ENCODE data around the gene PLCB1. TPM values are rescaled to one million over a fixed set of nuclear protein-coding genes. Genes with fewer than 3 reads are reported as not detected.

Gene PLCB1
- total and polyA plus RNA-seq, 2 experiments from 2014 or later = 14.9 to 20.7 TPM

DNA sequence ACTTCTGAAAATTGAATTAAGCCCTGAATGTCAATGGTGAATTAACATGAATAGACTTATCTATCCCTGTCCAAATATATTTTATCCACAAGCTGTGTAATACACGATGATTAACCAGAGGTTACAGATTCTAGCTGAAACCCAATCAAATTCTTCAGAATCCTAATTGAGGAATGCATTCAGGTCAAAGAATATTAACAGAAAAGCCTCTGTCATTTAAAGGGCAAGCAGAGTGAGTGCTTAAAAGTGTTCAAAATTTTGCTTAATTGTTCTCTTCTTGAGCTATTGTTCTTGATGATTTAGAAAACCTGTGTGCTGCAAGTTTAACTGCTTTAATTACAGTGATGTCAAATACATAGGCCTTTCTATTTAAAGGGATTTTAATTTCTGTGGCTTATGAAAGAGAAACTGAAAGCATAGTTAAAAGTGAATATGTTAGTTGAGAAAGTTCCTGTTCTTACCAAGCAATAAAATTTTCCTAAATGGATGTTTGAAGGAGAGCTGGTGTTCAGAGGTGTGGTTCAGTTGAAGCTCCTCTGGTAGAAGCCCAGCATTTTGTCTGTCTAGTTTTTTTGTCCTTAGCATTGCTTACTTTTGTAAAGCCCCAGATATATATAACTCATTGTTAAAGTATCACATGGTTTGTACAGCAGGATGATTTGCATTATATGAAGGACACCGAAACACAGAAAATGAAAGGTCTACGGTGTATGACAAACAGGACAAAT lies 470.5 kb downstream of the PLCB1 start (continued):
- TF ChIP-seq, protein P1, sequence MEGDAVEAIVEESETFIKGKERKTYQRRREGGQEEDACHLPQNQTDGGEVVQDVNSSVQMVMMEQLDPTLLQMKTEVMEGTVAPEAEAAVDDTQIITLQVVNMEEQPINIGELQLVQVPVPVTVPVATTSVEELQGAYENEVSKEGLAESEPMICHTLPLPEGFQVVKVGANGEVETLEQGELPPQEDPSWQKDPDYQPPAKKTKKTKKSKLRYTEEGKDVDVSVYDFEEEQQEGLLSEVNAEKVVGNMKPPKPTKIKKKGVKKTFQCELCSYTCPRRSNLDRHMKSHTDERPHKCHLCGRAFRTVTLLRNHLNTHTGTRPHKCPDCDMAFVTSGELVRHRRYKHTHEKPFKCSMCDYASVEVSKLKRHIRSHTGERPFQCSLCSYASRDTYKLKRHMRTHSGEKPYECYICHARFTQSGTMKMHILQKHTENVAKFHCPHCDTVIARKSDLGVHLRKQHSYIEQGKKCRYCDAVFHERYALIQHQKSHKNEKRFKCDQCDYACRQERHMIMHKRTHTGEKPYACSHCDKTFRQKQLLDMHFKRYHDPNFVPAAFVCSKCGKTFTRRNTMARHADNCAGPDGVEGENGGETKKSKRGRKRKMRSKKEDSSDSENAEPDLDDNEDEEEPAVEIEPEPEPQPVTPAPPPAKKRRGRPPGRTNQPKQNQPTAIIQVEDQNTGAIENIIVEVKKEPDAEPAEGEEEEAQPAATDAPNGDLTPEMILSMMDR (conservative IDR thresholded peaks at IDR 0.05; ENCODE audit: low read depth in 2 of 2) = no peak
- no peak for TF ChIP-seq EZH2 (IDR thresholded peaks at IDR 0.05; ENCODE audit: low read depth, unreplicated experiment)
- TF ChIP-seq, protein P2, sequence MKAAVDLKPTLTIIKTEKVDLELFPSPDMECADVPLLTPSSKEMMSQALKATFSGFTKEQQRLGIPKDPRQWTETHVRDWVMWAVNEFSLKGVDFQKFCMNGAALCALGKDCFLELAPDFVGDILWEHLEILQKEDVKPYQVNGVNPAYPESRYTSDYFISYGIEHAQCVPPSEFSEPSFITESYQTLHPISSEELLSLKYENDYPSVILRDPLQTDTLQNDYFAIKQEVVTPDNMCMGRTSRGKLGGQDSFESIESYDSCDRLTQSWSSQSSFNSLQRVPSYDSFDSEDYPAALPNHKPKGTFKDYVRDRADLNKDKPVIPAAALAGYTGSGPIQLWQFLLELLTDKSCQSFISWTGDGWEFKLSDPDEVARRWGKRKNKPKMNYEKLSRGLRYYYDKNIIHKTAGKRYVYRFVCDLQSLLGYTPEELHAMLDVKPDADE (IDR thresholded peaks at IDR 0.05) = no peak
- TF ChIP-seq JUNB (IDR thresholded peaks at IDR 0.05; ENCODE audit: unreplicated experiment) = no peak
- TF ChIP-seq, protein P3, sequence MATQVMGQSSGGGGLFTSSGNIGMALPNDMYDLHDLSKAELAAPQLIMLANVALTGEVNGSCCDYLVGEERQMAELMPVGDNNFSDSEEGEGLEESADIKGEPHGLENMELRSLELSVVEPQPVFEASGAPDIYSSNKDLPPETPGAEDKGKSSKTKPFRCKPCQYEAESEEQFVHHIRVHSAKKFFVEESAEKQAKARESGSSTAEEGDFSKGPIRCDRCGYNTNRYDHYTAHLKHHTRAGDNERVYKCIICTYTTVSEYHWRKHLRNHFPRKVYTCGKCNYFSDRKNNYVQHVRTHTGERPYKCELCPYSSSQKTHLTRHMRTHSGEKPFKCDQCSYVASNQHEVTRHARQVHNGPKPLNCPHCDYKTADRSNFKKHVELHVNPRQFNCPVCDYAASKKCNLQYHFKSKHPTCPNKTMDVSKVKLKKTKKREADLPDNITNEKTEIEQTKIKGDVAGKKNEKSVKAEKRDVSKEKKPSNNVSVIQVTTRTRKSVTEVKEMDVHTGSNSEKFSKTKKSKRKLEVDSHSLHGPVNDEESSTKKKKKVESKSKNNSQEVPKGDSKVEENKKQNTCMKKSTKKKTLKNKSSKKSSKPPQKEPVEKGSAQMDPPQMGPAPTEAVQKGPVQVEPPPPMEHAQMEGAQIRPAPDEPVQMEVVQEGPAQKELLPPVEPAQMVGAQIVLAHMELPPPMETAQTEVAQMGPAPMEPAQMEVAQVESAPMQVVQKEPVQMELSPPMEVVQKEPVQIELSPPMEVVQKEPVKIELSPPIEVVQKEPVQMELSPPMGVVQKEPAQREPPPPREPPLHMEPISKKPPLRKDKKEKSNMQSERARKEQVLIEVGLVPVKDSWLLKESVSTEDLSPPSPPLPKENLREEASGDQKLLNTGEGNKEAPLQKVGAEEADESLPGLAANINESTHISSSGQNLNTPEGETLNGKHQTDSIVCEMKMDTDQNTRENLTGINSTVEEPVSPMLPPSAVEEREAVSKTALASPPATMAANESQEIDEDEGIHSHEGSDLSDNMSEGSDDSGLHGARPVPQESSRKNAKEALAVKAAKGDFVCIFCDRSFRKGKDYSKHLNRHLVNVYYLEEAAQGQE (IDR thresholded peaks at IDR 0.05; ENCODE audit: unreplicated experiment) = no peak
- no peak for TF ChIP-seq STAT1 (IDR thresholded peaks at IDR 0.05; ENCODE audit: unreplicated experiment)
- no peak for TF ChIP-seq POLR2AphosphoS5 (IDR thresholded peaks at IDR 0.05; ENCODE audit: low read depth)
- TF ChIP-seq NANOG (IDR thresholded peaks at IDR 0.05; ENCODE audit: borderline replicate concordance) = no peak

DNA sequence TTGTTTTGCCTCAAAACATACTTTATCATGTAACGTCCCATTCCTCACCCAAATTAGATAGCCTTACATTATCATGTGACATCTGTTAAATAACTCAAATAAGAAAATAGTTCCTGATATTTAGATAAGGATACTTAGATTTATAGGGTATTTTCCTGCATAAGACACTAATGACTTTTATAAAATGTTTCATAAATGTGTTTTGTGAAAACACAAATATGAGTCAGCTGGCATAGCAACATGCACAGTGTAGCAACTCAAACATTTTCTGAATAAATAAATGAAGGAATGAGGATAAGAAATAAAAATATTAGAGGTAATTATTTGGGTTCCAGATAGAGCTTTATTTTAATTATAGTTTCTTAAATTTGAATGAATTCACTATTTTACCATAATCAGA lies 476.4 kb downstream of the PLCB1 start:
- H3K4me3 ChIP-seq = no peak overlapping the region
- H3K4me1 ChIP-seq (ENCODE audit: insufficient read depth) = no peaks in the 10 kb centered on the region
- ATAC-seq (no peak), DNase-seq (ENCODE audit: low spot score) (no peak)
- H3K4me3 Mint-ChIP-seq = no peak overlapping the region
- no peaks in the 10 kb centered on the region; the same call in 2 of the 3 replicates for H3K4me1 Mint-ChIP-seq
- H2AFZ ChIP-seq = no peak overlapping the region
- H3K27me3 ChIP-seq (ENCODE audit: insufficient read depth) = no peaks in the 10 kb centered on the region
- no peaks in the 10 kb centered on the region for H3K36me3 ChIP-seq (ENCODE audit: insufficient read depth)
- H3K27ac ChIP-seq (ENCODE audit: low read depth) = no peak overlapping the region
- H3K4me2 ChIP-seq = no peak overlapping the region
- no peaks in the 10 kb centered on the region for H3F3A ChIP-seq (replicated peaks; ENCODE audit: low read depth)
- no peaks in the 10 kb centered on the region for H3K79me2 ChIP-seq (replicated peaks; ENCODE audit: insufficient read depth)
- H3K36me3 Mint-ChIP-seq (ENCODE audit: low read depth) = no peaks in the 10 kb centered on the region; the same call in 2 of the 3 replicates
- no peaks in the 10 kb centered on the region for H4K20me1 ChIP-seq (replicated peaks; ENCODE audit: insufficient read depth)
- no peaks in the 10 kb centered on the region for H3K9me2 ChIP-seq (ENCODE audit: insufficient read depth)
- H3K27ac Mint-ChIP-seq = no peak overlapping the region
- peaks cover 3% of the 10 kb centered on the region for H3K27me3 Mint-ChIP-seq (ENCODE audit: insufficient read depth, low read depth, poor library complexity)
- no peaks in the 10 kb centered on the region for H3K9me3 Mint-ChIP-seq
- TF ChIP-seq EZH2 (IDR thresholded peaks at IDR 0.05; ENCODE audit: low read depth, unreplicated experiment) = no peak
- no peak for TF ChIP-seq ZNF331 (CRISPR knock-in tag; IDR thresholded peaks at IDR 0.05; ENCODE audit: low read depth)
- TF ChIP-seq, protein P4, sequence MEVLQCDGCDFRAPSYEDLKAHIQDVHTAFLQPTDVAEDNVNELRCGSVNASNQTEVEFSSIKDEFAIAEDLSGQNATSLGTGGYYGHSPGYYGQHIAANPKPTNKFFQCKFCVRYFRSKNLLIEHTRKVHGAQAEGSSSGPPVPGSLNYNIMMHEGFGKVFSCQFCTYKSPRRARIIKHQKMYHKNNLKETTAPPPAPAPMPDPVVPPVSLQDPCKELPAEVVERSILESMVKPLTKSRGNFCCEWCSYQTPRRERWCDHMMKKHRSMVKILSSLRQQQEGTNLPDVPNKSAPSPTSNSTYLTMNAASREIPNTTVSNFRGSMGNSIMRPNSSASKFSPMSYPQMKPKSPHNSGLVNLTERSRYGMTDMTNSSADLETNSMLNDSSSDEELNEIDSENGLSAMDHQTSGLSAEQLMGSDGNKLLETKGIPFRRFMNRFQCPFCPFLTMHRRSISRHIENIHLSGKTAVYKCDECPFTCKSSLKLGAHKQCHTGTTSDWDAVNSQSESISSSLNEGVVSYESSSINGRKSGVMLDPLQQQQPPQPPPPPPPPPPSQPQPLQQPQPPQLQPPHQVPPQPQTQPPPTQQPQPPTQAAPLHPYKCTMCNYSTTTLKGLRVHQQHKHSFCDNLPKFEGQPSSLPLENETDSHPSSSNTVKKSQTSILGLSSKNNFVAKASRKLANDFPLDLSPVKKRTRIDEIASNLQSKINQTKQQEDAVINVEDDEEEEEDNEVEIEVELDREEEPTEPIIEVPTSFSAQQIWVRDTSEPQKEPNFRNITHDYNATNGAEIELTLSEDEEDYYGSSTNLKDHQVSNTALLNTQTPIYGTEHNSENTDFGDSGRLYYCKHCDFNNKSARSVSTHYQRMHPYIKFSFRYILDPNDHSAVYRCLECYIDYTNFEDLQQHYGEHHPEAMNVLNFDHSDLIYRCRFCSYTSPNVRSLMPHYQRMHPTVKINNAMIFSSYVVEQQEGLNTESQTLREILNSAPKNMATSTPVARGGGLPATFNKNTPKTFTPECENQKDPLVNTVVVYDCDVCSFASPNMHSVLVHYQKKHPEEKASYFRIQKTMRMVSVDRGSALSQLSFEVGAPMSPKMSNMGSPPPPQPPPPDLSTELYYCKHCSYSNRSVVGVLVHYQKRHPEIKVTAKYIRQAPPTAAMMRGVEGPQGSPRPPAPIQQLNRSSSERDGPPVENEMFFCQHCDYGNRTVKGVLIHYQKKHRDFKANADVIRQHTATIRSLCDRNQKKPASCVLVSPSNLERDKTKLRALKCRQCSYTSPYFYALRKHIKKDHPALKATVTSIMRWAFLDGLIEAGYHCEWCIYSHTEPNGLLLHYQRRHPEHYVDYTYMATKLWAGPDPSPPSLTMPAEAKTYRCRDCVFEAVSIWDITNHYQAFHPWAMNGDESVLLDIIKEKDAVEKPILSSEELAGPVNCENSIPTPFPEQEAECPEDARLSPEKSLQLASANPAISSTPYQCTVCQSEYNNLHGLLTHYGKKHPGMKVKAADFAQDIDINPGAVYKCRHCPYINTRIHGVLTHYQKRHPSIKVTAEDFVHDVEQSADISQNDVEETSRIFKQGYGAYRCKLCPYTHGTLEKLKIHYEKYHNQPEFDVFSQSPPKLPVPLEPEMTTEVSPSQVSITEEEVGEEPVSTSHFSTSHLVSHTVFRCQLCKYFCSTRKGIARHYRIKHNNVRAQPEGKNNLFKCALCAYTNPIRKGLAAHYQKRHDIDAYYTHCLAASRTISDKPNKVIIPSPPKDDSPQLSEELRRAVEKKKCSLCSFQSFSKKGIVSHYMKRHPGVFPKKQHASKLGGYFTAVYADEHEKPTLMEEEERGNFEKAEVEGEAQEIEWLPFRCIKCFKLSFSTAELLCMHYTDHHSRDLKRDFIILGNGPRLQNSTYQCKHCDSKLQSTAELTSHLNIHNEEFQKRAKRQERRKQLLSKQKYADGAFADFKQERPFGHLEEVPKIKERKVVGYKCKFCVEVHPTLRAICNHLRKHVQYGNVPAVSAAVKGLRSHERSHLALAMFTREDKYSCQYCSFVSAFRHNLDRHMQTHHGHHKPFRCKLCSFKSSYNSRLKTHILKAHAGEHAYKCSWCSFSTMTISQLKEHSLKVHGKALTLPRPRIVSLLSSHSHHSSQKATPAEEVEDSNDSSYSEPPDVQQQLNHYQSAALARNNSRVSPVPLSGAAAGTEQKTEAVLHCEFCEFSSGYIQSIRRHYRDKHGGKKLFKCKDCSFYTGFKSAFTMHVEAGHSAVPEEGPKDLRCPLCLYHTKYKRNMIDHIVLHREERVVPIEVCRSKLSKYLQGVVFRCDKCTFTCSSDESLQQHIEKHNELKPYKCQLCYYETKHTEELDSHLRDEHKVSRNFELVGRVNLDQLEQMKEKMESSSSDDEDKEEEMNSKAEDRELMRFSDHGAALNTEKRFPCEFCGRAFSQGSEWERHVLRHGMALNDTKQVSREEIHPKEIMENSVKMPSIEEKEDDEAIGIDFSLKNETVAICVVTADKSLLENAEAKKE (CRISPR knock-in tag; IDR thresholded peaks at IDR 0.05) = no peak
- no peak for TF ChIP-seq CREB1 (CRISPR knock-in tag; IDR thresholded peaks at IDR 0.05; ENCODE audit: low read depth)
- no peak for TF ChIP-seq POLR2AphosphoS5 (IDR thresholded peaks at IDR 0.05; ENCODE audit: low read depth)
